ENCODE results near the gene MRM1.

The MRM1 gene

GRCh38 chr17:36592716-36593321, 8.6 kb upstream of the MRM1 start:
- ATAC-seq, result peak; percentile 52
- TF ChIP-seq PATZ1 (CRISPR knock-in tag; IDR thresholded peaks at IDR 0.05; ENCODE audit: borderline replicate concordance) (no peak), SNAI2 (CRISPR knock-in tag; IDR thresholded peaks at IDR 0.05) (no peak), ZFP3 (CRISPR knock-in tag; IDR thresholded peaks at IDR 0.05) (no peak), RARB (CRISPR knock-in tag; IDR thresholded peaks at IDR 0.05) (no peak), TOX (CRISPR knock-in tag; IDR thresholded peaks at IDR 0.05; ENCODE audit: borderline replicate concordance) (no peak), ISL1 (CRISPR knock-in tag; IDR thresholded peaks at IDR 0.05) (no peak), ZNF565 (CRISPR knock-in tag; conservative IDR thresholded peaks at IDR 0.05; ENCODE audit: low read depth) (no peak), ZC3H10 (CRISPR knock-in tag; IDR thresholded peaks at IDR 0.05) (no peak), PPARA (CRISPR knock-in tag; IDR thresholded peaks at IDR 0.05; ENCODE audit: borderline replicate concordance) (no peak), ARNTL (CRISPR knock-in tag; IDR thresholded peaks at IDR 0.05; ENCODE audit: borderline replicate concordance, low read depth) (no peak)
- TF ChIP-seq, protein P1, sequence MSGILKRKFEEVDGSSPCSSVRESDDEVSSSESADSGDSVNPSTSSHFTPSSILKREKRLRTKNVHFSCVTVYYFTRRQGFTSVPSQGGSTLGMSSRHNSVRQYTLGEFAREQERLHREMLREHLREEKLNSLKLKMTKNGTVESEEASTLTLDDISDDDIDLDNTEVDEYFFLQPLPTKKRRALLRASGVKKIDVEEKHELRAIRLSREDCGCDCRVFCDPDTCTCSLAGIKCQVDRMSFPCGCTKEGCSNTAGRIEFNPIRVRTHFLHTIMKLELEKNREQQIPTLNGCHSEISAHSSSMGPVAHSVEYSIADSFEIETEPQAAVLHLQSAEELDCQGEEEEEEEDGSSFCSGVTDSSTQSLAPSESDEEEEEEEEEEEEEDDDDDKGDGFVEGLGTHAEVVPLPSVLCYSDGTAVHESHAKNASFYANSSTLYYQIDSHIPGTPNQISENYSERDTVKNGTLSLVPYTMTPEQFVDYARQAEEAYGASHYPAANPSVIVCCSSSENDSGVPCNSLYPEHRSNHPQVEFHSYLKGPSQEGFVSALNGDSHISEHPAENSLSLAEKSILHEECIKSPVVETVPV (CRISPR knock-in tag; IDR thresholded peaks at IDR 0.05), result no peak

- TF ChIP-seq BACH2 (CRISPR knock-in tag; IDR thresholded peaks at IDR 0.05; ENCODE audit: borderline replicate concordance) (no peak), RARB (CRISPR knock-in tag; IDR thresholded peaks at IDR 0.05) (no peak), POU6F1 (CRISPR knock-in tag; IDR thresholded peaks at IDR 0.05; ENCODE audit: borderline replicate concordance, low read depth) (no peak)
- TF ChIP-seq, protein P2, sequence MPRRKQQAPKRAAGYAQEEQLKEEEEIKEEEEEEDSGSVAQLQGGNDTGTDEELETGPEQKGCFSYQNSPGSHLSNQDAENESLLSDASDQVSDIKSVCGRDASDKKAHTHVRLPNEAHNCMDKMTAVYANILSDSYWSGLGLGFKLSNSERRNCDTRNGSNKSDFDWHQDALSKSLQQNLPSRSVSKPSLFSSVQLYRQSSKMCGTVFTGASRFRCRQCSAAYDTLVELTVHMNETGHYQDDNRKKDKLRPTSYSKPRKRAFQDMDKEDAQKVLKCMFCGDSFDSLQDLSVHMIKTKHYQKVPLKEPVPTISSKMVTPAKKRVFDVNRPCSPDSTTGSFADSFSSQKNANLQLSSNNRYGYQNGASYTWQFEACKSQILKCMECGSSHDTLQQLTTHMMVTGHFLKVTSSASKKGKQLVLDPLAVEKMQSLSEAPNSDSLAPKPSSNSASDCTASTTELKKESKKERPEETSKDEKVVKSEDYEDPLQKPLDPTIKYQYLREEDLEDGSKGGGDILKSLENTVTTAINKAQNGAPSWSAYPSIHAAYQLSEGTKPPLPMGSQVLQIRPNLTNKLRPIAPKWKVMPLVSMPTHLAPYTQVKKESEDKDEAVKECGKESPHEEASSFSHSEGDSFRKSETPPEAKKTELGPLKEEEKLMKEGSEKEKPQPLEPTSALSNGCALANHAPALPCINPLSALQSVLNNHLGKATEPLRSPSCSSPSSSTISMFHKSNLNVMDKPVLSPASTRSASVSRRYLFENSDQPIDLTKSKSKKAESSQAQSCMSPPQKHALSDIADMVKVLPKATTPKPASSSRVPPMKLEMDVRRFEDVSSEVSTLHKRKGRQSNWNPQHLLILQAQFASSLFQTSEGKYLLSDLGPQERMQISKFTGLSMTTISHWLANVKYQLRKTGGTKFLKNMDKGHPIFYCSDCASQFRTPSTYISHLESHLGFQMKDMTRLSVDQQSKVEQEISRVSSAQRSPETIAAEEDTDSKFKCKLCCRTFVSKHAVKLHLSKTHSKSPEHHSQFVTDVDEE (CRISPR knock-in tag; IDR thresholded peaks at IDR 0.05), result no peak
- ATAC-seq, result no peak
These were observed 7.6 kb upstream of the MRM1 start for GRCh38 chr17:36593656-36594316.

- ATAC-seq, result no peak
- TF ChIP-seq PATZ1 (CRISPR knock-in tag; IDR thresholded peaks at IDR 0.05; ENCODE audit: borderline replicate concordance) (no peak), GLIS3 (CRISPR knock-in tag; IDR thresholded peaks at IDR 0.05) (no peak), TCF4 (CRISPR knock-in tag; IDR thresholded peaks at IDR 0.05; ENCODE audit: borderline replicate concordance) (no peak), ZFP30 (CRISPR knock-in tag; IDR thresholded peaks at IDR 0.05) (no peak), ZNF565 (CRISPR knock-in tag; conservative IDR thresholded peaks at IDR 0.05; ENCODE audit: low read depth) (no peak), ESRRG (CRISPR knock-in tag; IDR thresholded peaks at IDR 0.05) (no peak), OSR1 (CRISPR knock-in tag; IDR thresholded peaks at IDR 0.05) (no peak)
- TF ChIP-seq, protein P2 (CRISPR knock-in tag; IDR thresholded peaks at IDR 0.05), result no peak
- TF ChIP-seq, protein P3, sequence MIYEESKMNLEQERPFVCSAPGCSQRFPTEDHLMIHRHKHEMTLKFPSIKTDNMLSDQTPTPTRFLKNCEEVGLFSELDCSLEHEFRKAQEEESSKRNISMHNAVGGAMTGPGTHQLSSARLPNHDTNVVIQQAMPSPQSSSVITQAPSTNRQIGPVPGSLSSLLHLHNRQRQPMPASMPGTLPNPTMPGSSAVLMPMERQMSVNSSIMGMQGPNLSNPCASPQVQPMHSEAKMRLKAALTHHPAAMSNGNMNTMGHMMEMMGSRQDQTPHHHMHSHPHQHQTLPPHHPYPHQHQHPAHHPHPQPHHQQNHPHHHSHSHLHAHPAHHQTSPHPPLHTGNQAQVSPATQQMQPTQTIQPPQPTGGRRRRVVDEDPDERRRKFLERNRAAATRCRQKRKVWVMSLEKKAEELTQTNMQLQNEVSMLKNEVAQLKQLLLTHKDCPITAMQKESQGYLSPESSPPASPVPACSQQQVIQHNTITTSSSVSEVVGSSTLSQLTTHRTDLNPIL (CRISPR knock-in tag; IDR thresholded peaks at IDR 0.05; ENCODE audit: low read depth), result no peak
These were observed 6.6 kb upstream of the MRM1 start for GRCh38 chr17:36594626-36595401.
